ENCODE data around the gene PCDHGA10. TPM values are rescaled to one million over a fixed set of nuclear protein-coding genes. Genes with fewer than 3 reads are reported as not detected.
"Not testable (repeated sequence)": the region's sequence is repeated elsewhere in the genome, so short reads cannot be mapped to it uniquely, and the experiment has no call there.

Gene PCDHGA10
- polyA plus RNA-seq (ENCODE audit: insufficient read depth in 1 of 5, insufficient read length in 5 of 5, low replicate concordance in 1 of 5) = 1 to 10 TPM; 4.2 to 5.4 (median 4.5) TPM
- long read RNA-seq, donor 1, full-length matches to known transcripts = 4 of 4 reads
- long read RNA-seq, donor 1, partial matches to known transcripts = 0 of 4 reads
- long read RNA-seq, donor 1, other reads (novel, unspliced or antisense) = 0 of 4 reads
- long read RNA-seq, donor 2, full-length matches to known transcripts = 3 of 3 reads
- long read RNA-seq, donor 2, partial matches to known transcripts = 0 of 3 reads
- long read RNA-seq, donor 2, other reads (novel, unspliced or antisense) = 0 of 3 reads
- long read RNA-seq, donor 3, full-length matches to known transcripts = 5 of 5 reads
- long read RNA-seq, donor 3, partial matches to known transcripts = 0 of 5 reads
- long read RNA-seq, donor 3, other reads (novel, unspliced or antisense) = 0 of 5 reads
- long read RNA-seq, donor 4, full-length matches to known transcripts = 3 of 3 reads
- long read RNA-seq, donor 4, partial matches to known transcripts = 0 of 3 reads
- long read RNA-seq, donor 4, other reads (novel, unspliced or antisense) = 0 of 3 reads
- long read RNA-seq, donor 5, full-length matches to known transcripts = 8 of 8 reads
- long read RNA-seq, donor 5, partial matches to known transcripts = 0 of 8 reads
- long read RNA-seq, donor 5, other reads (novel, unspliced or antisense) = 0 of 8 reads
- long read RNA-seq, donor 6, full-length matches to known transcripts = 4 of 4 reads
- long read RNA-seq, donor 6, partial matches to known transcripts = 0 of 4 reads
- long read RNA-seq, donor 6, other reads (novel, unspliced or antisense) = 0 of 4 reads
- long read RNA-seq, donor 7, full-length matches to known transcripts = 8 of 8 reads
- long read RNA-seq, donor 7, partial matches to known transcripts = 0 of 8 reads
- long read RNA-seq, donor 7, other reads (novel, unspliced or antisense) = 0 of 8 reads
- long read RNA-seq, donor 8, full-length matches to known transcripts = 2 of 2 reads
- long read RNA-seq, donor 8, partial matches to known transcripts = 0 of 2 reads
- long read RNA-seq, donor 8, other reads (novel, unspliced or antisense) = 0 of 2 reads

DNA sequence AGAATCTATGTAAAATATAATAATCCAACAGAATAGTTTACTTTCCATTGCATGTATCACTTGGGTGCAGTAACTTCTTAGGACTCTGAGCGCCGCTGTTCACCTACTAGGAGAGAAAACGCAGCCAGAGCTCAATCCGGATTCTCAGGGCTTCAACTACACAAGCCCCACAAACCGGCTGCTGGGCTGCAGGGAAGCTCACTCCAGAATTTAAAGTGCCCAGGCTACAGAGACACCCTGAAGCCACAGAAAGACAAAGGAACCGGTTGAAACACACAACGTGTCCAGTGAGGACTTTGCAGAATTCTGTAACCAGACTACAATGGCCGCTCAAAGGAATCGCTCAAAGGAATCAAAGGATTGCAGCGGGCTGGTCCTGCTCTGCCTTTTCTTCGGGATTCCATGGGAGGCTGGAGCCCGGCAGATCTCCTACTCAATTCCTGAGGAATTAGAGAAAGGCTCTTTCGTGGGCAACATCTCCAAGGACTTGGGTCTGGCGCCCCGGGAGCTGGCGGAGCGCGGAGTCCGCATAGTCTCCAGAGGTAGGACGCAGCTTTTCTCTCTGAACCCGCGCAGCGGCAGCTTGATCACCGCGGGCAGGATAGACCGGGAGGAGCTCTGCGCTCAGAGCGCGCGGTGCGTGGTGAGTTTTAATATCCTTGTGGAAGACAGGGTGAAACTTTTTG, at the start of gene PCDHGA10:
Gene PCDHGA10, plus strand, starts transcription at position 134 of the 686 bp plus-strand sequence. Its CDS starts 189 bp downstream, at position 323.
- no peak for DNase-seq

DNA sequence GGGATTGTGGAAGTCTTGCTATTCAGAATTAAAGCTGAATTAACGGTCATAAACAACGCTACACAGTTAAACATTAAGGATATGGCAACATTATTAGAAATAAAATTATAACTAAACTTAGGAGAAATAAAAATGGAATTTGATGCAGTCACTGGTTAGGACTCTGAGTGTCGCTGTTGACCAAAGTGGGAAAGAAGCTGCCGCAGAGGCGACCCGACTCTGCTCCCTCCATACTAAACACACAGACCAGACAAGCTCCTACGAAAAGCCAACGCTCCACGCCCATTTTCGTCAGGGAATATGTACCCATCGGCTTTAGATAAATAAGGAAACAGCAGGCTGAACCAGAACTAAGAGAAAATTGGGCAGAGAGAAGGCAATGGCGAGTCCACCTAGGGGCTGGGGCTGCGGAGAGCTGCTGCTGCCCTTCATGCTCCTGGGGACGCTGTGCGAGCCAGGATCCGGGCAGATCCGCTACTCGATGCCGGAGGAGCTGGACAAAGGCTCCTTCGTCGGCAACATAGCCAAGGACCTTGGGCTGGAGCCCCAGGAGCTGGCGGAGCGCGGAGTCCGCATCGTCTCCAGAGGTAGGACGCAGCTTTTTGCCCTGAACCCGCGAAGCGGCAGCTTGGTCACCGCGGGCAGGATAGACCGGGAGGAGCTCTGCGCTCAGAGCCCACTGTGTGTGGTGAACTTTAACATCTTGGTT, 48.7 kb upstream of the PCDHGA10 start, which contains the start of gene PCDHGA5:
Gene PCDHGA5, plus strand, starts transcription at position 211 of the 709 bp plus-strand sequence. Its CDS starts 169 bp downstream, at position 380.
- no peak for DNase-seq

DNA sequence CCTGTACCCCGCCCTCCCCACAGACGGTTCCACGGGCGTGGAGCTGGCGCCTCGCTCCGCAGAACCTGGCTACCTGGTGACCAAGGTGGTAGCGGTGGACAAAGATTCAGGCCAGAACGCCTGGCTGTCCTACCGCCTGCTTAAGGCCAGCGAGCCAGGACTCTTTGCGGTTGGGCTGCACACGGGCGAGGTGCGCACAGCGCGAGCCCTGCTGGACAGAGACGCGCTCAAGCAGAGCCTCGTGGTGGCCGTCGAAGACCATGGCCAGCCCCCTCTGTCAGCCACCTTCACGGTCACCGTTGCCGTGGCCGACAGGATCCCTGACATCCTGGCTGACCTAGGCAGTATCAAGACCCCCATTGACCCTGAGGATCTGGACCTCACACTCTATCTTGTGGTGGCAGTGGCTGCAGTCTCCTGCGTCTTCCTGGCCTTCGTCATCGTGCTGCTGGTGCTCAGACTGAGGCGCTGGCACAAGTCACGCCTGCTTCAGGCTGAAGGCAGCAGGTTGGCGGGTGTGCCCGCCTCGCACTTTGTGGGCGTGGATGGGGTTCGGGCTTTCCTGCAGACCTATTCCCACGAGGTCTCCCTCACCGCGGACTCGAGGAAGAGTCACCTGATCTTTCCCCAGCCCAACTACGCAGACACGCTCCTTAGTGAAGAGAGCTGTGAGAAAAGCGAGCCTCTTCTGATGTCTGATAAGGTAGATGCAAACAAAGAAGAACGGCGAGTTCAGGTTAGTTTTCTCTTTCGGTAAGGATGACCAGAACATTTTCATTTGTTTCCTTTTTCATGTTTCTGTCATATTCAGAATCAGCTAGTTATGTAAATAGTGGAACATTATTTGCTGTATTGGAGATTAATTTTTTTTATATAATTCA, 46.5 kb upstream of the PCDHGA10 start:
- DNase-seq = no peak

DNA sequence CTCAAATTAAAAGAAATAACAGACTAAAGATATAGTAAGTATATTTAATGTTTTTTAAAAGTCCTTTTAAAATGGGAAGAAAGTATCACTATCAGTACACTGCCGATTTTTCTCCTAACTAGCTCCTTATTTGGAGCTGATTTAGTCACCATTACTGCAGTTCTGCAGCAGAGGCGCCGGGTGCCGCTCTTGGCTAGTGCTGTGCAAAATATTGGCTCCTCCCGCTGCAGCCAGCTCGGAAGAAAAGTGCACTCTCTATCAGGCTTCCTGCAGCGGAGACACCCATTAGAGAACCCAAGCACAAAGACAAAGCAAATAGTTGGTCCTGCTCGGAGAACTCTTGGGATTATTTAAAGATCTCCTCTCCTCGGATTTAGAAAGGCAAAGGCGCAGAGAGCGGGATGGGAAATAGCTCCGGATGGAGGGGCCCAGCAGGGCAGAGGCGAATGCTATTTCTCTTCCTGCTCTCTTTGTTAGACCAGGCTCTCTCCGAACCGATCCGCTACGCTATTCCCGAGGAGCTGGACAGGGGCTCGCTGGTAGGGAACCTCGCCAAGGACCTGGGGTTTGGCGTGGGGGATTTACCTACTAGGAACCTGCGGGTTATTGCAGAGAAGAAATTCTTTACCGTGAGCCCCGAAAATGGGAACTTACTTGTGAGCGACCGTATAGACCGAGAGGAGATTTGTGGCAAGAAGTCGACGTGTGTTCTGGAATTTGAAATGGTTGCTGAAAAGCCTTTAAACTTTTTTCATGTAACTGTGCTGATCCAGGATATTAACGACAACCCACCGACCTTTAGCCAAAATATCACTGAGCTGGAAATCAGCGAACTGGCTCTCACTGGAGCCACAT, 42.6 kb upstream of the PCDHGA10 start, which contains the start of gene PCDHGB3:
Gene PCDHGB3, plus strand, starts transcription at position 249 of the 855 bp plus-strand sequence. Its CDS starts 153 bp downstream, at position 402.
- DNase-seq = no peak

DNA sequence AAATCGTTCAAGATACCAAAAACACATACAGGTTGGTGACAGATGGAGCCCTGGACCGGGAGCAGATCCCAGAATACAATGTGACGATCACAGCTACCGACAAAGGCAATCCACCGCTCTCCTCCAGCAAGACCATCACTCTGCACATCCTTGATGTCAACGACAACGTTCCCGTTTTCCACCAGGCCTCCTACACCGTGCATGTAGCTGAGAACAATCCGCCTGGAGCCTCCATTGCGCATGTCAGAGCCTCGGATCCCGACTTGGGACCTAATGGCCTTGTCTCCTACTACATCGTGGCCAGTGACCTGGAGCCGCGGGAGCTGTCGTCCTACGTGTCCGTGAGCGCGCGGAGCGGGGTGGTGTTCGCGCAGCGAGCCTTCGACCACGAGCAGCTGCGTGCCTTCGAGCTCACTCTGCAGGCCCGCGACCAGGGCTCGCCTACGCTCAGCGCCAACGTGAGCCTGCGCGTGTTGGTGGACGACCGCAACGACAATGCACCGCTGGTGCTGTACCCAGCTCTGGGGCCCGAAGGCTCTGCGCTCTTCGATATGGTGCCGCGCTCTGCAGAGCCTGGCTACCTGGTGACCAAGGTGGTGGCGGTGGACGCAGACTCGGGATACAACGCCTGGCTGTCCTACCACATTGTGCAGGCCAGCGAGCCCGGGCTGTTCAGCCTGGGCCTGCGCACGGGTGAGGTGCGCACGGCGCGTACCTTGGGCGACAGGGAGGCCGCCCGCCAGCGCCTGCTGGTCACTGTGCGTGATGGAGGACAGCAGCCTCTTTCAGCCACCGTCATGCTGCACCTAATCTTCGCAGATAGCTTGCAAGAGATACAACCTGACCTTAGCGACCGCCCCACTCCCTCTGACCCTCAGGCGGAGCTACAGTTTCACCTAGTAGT, 41.0 kb upstream of the PCDHGA10 start:
- no peak for DNase-seq

DNA sequence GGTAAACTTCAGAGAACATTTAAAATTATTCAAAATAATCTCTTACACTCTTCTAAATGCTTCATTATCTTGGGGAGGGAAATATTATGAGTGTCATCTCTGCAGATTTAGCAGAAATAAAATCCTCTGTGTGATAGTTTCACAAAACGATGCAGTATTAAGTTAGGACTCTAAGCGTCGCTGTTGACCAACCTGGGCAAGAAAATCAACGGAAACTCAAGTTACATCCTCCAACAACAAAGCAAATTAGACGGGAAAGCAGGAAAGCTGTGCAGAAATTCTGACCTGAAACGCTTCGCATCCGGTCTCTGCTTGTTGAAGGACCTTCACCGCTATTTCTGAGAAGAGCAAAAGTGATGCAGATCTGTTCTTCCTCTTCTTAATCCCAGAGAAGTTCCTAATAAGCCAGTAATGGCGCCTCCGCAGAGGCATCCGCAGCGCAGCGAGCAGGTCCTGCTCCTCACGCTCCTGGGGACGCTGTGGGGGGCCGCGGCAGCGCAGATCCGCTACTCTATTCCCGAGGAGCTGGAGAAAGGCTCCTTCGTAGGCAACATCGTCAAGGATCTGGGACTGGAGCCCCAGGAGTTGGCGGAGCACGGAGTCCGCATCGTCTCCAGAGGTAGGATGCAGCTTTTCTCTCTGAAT, 39.0 kb upstream of the PCDHGA10 start, which contains the start of gene PCDHGA6:
Gene PCDHGA6, plus strand, starts transcription at position 219 of the 645 bp plus-strand sequence. Its CDS starts 193 bp downstream, at position 412.
- DNase-seq = no peak

DNA sequence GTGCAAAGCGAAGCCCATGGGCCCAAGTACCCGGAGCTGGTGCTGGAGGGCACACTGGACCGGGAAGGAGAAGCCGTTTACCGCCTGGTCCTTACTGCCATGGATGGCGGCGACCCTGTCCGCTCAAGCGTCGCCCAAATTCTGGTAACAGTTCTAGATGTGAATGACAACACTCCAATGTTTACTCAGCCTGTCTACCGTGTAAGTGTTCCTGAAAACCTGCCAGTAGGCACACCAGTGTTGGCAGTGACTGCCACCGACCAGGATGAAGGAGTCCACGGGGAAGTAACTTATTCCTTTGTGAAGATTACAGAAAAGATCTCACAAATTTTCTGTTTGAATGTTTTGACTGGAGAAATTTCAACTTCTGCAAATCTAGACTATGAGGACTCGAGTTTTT, 38.2 kb upstream of the PCDHGA10 start:
- DNase-seq = no peak

DNA sequence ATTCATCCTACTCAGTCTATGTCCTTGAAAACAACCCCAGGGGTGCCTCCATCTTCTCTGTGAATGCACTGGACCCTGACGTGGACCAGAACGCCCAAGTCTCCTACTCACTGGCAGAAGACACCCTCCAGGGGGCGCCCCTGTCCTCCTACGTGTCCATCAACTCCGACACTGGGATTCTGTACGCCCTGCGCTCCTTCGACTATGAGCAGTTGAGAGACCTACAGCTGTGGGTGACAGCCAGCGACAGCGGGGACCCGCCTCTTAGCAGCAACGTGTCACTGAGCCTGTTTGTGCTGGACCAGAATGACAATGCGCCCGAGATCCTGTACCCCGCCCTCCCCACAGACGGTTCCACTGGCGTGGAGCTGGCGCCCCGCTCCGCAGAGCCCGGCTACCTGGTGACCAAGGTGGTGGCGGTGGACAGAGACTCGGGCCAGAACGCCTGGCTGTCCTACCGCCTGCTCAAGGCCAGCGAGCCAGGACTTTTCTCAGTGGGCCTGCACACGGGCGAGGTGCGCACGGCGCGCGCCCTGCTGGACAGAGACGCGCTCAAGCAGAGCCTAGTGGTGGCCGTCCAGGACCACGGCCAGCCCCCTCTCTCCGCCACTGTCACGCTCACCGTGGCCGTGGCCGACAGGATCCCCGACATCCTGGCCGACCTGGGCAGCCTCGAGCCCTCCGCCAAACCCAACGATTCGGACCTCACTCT, 37.2 kb upstream of the PCDHGA10 start:
- DNase-seq = not testable (repeated sequence)

DNA sequence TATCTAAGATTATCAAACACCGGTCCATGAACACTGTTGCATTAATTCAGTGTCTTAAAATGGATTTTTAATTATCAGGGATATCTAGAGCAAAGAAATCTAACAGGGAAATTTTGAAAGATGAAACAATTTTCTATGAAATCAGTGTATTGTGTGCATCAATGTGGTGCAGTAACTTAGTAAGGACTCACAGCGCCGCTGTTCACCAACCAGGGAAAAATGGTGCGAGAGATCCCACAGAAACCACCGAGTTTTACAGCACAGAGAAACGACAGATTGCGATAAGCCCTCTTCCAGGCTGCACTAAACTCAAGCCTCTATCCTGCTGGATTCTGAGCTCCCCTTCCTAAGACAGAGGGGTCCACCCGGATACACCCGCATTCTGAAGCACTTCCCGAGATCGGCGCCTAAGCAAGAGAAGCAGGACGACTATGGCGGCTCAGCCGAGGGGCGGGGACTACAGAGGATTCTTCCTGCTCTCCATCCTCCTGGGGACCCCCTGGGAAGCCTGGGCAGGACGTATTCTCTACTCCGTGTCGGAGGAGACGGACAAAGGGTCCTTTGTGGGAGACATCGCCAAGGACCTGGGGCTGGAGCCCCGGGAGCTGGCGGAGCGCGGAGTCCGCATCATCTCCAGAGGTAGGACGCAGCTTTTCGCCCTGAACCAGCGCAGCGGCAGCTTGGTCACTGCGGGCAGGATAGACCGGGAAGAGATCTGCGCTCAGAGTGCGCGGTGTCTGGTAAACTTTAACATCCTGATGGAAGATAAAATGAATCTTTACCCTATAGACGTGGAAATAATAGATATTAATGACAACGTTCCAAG, 30.1 kb upstream of the PCDHGA10 start, which contains the start of gene PCDHGA7:
Gene PCDHGA7, plus strand, starts transcription at position 274 of the 826 bp plus-strand sequence. Its CDS starts 158 bp downstream, at position 432.
- DNase-seq = no peak

DNA sequence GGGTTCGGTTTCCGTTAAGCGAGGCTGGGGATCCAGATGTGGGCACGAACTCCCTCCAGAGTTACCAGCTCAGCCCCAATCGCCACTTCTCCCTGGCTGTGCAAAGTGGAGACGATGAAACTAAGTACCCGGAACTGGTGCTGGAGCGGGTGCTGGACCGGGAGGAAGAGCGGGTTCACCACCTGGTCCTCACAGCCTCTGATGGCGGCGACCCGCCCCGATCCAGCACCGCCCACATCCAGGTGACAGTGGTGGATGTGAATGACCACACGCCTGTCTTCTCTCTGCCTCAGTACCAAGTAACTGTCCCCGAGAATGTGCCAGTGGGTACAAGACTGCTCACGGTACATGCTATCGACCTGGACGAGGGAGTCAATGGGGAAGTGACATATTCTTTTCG, 29.4 kb upstream of the PCDHGA10 start:
- DNase-seq = no peak

DNA sequence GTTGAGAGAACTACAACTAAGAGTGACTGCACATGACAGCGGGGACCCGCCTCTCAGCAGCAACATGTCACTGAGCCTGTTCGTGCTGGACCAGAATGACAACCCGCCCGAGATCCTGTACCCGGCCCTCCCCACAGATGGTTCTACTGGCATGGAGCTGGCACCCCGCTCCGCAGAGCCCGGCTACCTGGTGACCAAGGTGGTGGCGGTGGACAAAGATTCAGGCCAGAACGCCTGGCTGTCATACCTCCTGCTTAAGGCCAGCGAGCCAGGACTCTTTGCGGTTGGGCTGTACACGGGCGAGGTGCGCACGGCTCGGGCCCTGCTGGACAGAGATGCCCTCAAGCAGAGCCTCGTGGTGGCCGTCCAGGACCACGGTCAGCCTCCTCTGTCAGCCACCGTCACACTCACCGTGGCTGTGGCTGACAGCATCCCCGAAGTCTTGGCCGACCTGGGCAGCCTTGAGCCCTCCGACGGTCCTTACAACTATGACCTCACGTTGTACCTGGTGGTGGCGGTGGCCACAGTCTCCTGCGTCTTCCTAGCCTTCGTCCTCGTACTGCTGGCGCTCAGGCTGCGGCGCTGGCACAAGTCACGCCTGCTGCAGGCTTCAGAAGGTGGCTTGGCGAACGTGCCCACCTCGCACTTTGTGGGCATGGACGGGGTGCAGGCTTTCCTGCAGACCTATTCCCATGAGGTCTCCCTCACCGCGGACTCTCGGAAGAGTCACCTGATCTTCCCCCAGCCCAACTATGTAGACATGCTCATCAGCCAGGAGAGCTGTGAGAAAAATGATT, 28.1 kb upstream of the PCDHGA10 start:
- DNase-seq = no peak

DNA sequence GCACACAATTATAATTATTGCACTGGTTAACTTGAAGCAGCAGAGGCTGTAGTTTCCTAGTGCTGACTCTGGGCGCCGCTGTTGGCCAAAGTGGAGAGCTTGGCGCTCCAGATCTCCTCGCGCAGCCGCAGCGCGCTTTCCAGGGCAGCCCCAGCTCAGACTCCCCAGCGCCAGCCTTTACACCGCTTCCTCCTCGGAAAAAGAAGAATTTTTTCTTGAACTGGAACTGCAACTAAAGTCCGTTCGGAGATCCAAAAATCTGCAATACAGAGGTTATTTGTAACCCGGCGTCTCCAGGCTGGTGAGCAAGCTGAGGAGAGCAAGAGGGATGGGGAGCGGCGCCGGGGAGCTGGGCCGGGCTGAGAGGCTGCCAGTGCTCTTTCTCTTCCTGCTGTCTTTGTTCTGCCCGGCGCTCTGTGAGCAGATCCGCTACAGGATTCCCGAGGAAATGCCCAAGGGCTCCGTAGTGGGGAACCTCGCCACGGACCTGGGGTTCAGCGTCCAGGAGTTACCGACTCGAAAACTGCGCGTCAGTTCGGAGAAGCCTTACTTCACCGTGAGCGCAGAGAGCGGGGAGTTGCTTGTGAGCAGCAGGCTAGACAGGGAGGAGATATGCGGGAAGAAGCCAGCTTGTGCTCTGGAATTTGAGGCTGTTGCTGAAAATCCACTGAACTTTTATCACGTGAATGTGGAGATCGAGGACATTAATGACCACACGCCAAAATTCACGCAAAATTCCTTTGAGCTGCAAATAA, 25.1 kb upstream of the PCDHGA10 start, which contains the start of gene PCDHGB4:
Gene PCDHGB4, plus strand, starts transcription at position 142 of the 755 bp plus-strand sequence. Its CDS starts 187 bp downstream, at position 329.
- not testable (repeated sequence) for DNase-seq

DNA sequence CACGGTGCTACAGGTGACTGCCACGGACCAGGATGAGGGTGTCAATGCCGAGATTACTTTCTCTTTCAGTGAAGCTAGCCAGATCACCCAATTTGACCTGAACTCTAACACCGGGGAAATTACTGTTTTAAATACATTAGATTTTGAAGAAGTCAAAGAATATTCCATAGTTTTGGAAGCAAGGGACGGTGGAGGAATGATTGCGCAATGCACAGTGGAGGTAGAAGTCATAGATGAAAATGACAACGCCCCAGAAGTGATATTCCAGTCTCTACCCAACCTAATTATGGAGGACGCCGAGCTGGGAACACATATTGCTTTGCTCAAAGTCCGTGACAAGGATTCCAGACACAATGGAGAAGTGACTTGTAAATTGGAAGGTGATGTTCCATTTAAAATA, 24.1 kb upstream of the PCDHGA10 start:
- no peak for DNase-seq

Measured in right lung (tissue), 10 donors.